Nephron (organoid): ENCODE measurements around the gene SF3B4.

Experiments
- H3K27ac Mint-ChIP-seq, 3 experiments: 2 replicates each; pipeline ENCODE4 v1.8.0; 2020; ENCODE audit warnings: mixed read lengths in 3 of 3, mild to moderate bottlenecking in 2 of 3, moderate library complexity in 1 of 3
- H3K27me3 Mint-ChIP-seq: 2 replicates; pipeline ENCODE4 v1.8.0; 2021; ENCODE audit warnings: low read depth, mild to moderate bottlenecking, moderate library complexity, mixed read lengths
- H3K36me3 Mint-ChIP-seq: 2 replicates; pipeline ENCODE4 v1.8.0; 2020; ENCODE audit warnings: low read depth, mixed read lengths
- H3K4me1 Mint-ChIP-seq: 2 replicates; pipeline ENCODE4 v1.8.0; 2020; ENCODE audit warnings: mixed read lengths
- H3K4me3 Mint-ChIP-seq, 3 experiments: 2 replicates each; pipeline ENCODE4 v1.8.0; 2020; ENCODE audit warnings: mild to moderate bottlenecking in 3 of 3, mixed read lengths in 3 of 3, moderate library complexity in 2 of 3
- H3K9me3 Mint-ChIP-seq: 2 replicates; pipeline ENCODE4 v1.8.0; 2020; ENCODE audit warnings: mixed read lengths
- CTCF ChIP-seq, 3 experiments: fragments of 200-600 bp; sonication (generic); IDR thresholded peaks; one replicate each; pipeline ENCODE4 v1.5.0; 2021; ENCODE audit warnings: antibody characterized with exemption in 3 of 3; ENCODE audit not compliant: unreplicated experiment in 3 of 3

Gene SF3B4

GRCh38 chr1:149932474-149932873, 4.9 kb upstream of the SF3B4 start:
- Mint-ChIP-seq H3K27ac (no peak overlapping the region), H3K36me3 (peaks cover 29% of the 10 kb centered on the region)
- no peak for TF ChIP-seq CTCF (IDR thresholded peaks at IDR 0.05; ENCODE audit: unreplicated experiment in 3 of 3)

GRCh38 chr1:149931212-149931790, 3.7 kb upstream of the SF3B4 start:
- TF ChIP-seq CTCF (IDR thresholded peaks at IDR 0.05; ENCODE audit: unreplicated experiment in 3 of 3), result no peak
- Mint-ChIP-seq H3K4me3 (peak overlapping the region in 2 of 3 experiments; percentile 11 to 16), H3K36me3 (peaks cover 30% of the 10 kb centered on the region), H3K9me3 (no peaks in the 10 kb centered on the region), H3K27me3 (no peaks in the 10 kb centered on the region), H3K27ac (peak overlapping the region; percentile 29 to 98 (median 97)), H3K4me1 (peaks cover 56% of the 10 kb centered on the region)

More at GRCh38 chr1:149932474-149932873, 4.9 kb upstream of the SF3B4 start:
- Mint-ChIP-seq H3K27me3 (no peaks in the 10 kb centered on the region), H3K4me3 (no peak overlapping the region), H3K4me1 (peaks cover 68% of the 10 kb centered on the region), H3K9me3 (no peaks in the 10 kb centered on the region)

GRCh38 chr1:149929856-149930255, 2.3 kb upstream of the SF3B4 start:
- H3K27ac Mint-ChIP-seq, result peak overlapping the region; percentile 97 to 98 (median 98)

GRCh38 chr1:149928401-149928724, 760 bp upstream of the SF3B4 start:
- Mint-ChIP-seq H3K4me3 (peak overlapping the region; percentile 97 to 98 (median 97)), H3K27ac (peak overlapping the region; percentile 97 to 98 (median 98)), H3K36me3 (peaks cover 54% of the 10 kb centered on the region), H3K9me3 (no peaks in the 10 kb centered on the region), H3K4me1 (peaks cover 55% of the 10 kb centered on the region), H3K27me3 (no peaks in the 10 kb centered on the region)
- no peak for TF ChIP-seq CTCF (IDR thresholded peaks at IDR 0.05; ENCODE audit: unreplicated experiment in 3 of 3)

More at GRCh38 chr1:149929856-149930255, 2.3 kb upstream of the SF3B4 start:
- H3K36me3 Mint-ChIP-seq, result peaks cover 43% of the 10 kb centered on the region
- H3K9me3 Mint-ChIP-seq, result no peaks in the 10 kb centered on the region
- H3K4me1 Mint-ChIP-seq, result peaks cover 53% of the 10 kb centered on the region
- TF ChIP-seq CTCF (IDR thresholded peaks at IDR 0.05; ENCODE audit: unreplicated experiment in 3 of 3), result no peak
- peak overlapping the region in 2 of 3 experiments; percentile 51 to 97 for H3K4me3 Mint-ChIP-seq
- no peaks in the 10 kb centered on the region for H3K27me3 Mint-ChIP-seq

GRCh38 chr1:149927056-149927562, 494 bp downstream of the SF3B4 start:
- H3K4me1 Mint-ChIP-seq, result peaks cover 53% of the 10 kb centered on the region
- no peak for TF ChIP-seq CTCF (IDR thresholded peaks at IDR 0.05; ENCODE audit: unreplicated experiment in 3 of 3)
- peak overlapping the region; percentile 97 to 98 (median 97) for H3K4me3 Mint-ChIP-seq
- H3K27ac Mint-ChIP-seq, result peak overlapping the region; percentile 97 to 98 (median 98)
- peaks cover 59% of the 10 kb centered on the region for H3K36me3 Mint-ChIP-seq
- no peaks in the 10 kb centered on the region for H3K9me3 Mint-ChIP-seq
- H3K27me3 Mint-ChIP-seq, result no peaks in the 10 kb centered on the region

GRCh38 chr1:149926296-149926695, 1.3 kb downstream of the SF3B4 start:
- Mint-ChIP-seq H3K36me3 (peaks cover 58% of the 10 kb centered on the region), H3K4me1 (peaks cover 46% of the 10 kb centered on the region), H3K27me3 (no peaks in the 10 kb centered on the region), H3K4me3 (peak overlapping the region; percentile 97 to 98 (median 97)), H3K27ac (no peak overlapping the region), H3K9me3 (no peaks in the 10 kb centered on the region)
- no peak for TF ChIP-seq CTCF (IDR thresholded peaks at IDR 0.05; ENCODE audit: unreplicated experiment in 3 of 3)
